ENCODE measurements around the gene NAGA.

DNA sequence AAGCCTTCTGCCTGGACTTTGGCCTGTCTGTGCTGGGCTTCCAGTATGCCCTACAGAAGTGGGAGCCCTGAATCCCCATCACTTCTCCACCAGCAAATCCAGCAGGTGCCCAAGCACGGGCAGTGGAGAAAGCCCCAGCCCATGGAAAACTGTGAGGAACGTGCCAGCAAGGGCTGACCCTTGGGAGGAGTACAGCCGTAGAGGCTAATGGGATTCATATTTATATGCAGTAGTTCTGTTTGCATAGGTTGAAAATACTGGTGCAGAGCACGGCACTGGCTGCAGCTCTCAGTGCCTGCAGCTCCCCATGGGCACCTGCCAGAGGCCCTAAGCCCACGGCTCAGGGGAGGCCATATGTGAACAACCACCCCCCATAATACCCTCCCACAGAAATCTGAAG lies 10.1 kb downstream of the NAGA start:
- TF ChIP-seq TAF1 (IDR thresholded peaks at IDR 0.05; ENCODE audit: low read depth) (no peak), EP300 (IDR thresholded peaks at IDR 0.05; ENCODE audit: borderline replicate concordance) (no peak), RAD21 (IDR thresholded peaks at IDR 0.05; ENCODE audit: low read depth) (no peak)

All from Ishikawa (cell line).